DMS53 (cell line): ENCODE data around the gene HOXC13.

Experiments
- DNase-seq: peaks from one replicate; lab custom pipeline; 2025; lab: John Stamatoyannopoulos, UW

HOXC13 gene

DNA sequence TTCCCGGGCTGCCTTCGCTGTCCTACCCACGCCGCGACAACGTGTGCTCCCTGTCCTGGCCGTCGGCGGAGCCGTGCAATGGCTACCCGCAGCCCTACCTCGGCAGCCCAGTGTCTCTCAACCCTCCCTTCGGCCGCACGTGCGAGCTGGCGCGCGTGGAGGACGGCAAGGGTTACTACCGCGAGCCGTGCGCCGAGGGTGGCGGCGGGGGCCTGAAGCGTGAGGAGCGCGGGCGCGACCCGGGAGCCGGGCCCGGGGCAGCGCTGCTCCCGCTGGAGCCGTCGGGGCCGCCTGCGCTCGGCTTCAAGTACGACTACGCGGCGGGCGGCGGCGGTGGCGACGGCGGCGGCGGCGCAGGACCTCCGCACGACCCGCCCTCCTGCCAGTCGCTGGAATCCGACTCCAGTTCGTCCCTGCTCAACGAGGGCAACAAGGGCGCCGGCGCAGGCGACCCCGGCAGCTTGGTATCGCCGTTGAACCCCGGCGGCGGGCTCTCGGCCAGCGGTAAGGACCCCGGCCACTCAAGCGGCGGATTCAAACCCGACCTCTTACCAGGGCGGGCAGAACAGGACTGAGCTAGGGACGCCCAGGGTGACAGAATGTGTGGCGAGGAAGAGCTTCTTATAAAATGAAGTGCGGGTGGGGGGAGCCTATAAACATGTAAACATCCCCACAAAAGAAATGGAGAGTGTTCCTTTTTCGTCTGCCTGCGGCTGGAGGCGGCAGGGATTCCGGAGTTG is 16.6 kb downstream of the HOXC13 start:
- no peak for DNase-seq

DNA sequence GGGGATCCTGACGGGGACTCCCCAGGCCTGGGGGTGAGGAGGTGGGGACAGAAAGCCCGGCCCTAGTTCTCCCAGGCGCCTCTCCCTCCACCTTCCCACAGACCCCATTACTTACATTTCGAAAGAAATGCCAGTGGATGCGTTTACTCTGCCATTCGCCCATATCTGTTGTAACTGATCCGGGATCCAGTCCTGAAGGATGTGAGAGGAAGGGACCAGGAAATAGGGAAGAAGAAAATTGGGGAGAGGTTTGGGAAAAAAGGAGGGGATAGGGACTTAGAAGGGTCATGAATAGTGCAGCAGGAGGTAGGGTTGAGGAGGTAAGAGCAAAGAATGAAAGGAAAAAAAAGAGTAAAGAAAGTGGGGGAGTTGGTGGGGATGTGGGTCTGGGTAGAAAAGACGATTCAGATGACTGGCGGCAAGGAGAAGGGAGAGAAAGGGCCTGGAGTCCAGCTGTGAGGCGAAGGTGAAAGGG is 17.2 kb downstream of the HOXC13 start:
- no peak for DNase-seq

DNA sequence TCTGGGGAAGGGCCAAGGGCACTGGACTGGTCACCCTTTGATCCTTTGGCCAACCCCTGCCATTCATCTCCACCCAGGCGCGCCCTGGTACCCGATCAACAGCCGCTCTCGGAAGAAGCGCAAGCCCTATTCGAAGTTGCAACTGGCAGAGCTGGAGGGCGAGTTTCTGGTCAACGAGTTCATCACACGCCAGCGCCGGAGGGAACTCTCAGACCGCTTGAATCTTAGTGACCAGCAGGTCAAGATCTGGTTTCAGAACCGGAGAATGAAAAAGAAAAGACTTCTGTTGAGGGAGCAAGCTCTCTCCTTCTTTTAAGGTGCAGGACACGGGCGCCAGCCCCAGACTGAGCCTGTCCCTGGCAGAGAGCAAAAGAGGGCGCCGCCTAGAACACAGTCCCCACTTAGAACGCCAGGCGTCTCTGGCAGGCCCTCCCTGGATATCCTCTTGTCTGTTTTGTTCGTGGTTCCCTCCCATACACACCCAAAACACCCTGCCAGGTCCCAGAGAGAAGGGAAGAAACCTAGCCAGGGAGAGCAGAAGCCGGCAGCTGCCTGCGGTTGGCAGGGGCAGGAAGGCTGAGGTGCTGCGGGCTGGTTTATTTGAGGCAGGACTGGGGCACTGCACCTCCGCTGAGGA is 17.7 kb downstream of the HOXC13 start:
- DNase-seq = no peak

DNA sequence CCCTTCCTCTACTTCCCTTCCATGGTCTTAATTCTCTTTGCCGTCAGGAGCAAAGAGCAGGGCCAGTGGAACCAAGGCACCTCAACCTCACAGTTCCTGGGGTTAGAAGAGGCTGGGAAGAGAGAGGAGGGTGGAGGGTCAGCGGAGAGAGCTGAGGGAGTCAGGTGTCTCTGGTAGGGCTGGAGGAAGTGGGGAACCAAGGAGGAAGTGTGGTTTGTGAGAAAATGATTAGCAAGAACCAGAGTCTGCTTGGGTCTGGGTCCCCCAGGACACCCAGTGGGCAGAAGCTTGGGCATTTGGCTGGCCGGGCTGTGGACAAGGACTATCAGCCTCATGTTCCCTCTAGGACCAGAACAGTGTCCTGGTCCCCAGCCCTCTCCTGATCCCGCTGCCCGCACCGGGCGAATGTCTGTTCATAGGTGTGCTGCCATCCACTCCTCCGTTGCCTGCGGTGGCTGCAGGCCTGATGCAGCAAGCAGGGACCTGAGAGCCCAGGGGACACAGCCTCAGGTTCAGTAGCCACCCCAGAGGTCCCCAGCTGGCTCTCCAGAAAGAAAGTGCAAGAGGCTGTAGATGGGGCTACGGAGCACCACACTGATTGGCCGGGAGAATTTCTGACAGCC is 18.4 kb downstream of the HOXC13 start:
- no peak for DNase-seq

DNA sequence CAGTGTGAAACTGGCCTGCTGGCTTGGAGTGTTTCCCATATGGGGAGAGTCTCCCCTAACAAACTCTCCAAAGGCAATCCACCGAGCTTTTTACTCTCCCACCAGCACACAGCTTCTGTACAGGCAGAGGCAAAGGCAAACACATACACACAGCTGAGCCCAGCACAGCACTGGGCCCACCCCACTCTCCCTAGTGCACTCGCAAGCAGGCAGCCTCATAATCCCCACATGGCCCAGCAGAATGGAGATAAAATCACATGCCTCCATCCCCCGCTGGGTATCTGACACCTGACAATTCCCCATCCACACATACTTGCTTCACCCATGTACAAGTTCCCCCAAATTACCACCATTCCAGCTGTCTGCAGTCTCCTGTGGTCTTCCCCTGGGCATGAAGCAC is 19.5 kb downstream of the HOXC13 start:
- no peak for DNase-seq

DNA sequence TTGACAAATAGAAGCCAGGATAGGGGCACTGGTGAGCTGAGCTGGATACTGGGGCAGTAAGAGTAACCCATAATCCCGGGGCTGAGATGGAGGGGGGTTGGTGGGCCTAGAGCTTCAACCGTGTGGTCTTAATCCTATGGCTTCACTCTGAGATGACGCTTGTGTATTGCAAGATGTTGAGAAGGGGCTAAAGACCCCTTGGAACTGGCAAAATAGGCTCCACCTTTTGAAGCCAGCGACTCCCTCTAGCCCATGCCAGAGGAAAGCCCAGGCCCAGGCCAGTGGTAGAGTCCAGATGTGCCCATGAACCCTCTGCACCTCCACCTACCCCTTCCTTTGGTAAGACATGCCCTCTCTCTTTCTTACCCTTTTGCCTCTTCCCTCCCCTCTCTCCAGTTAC is 20.7 kb downstream of the HOXC13 start:
- no peak for DNase-seq

DNA sequence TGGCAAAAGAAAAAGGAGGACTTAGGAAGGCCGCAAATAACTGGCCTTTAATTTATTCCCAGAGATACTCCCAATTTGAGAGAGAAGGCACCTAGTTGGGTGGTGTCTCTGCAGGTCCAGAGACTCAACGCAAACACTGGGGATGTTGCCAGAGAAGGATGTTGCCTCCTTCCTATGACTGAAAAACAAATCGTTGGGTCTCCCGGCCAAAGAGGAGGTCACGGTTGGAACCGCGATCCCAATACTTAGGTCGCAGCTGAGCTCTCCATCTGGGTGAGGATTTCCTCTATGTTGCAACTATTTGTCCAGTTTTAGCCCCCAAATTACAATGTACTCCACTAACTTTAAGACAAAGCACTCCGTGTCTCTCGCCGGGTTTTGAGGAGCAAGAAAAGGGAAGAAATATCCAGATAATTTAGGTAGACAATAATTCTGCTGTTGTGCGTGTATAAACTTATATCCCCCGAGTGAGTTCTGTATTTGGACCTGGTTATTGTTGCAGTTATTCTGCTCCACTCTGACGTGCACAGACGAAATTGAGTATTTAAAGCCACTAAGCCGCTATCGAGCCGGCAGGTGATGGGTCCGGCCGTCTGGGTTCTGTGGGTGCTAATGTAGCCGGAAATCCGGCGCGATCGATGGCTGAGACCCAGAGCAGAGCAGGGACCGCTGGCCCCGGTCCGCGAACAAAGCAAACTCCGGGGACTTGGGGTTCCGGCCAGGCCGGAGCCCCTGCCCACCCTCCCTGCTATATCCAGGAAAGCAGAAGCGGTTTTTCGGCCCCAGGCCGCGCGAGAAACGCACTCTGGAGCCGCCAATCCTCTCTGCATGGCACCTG is 21.8 kb downstream of the HOXC13 start:
- no peak for DNase-seq

DNA sequence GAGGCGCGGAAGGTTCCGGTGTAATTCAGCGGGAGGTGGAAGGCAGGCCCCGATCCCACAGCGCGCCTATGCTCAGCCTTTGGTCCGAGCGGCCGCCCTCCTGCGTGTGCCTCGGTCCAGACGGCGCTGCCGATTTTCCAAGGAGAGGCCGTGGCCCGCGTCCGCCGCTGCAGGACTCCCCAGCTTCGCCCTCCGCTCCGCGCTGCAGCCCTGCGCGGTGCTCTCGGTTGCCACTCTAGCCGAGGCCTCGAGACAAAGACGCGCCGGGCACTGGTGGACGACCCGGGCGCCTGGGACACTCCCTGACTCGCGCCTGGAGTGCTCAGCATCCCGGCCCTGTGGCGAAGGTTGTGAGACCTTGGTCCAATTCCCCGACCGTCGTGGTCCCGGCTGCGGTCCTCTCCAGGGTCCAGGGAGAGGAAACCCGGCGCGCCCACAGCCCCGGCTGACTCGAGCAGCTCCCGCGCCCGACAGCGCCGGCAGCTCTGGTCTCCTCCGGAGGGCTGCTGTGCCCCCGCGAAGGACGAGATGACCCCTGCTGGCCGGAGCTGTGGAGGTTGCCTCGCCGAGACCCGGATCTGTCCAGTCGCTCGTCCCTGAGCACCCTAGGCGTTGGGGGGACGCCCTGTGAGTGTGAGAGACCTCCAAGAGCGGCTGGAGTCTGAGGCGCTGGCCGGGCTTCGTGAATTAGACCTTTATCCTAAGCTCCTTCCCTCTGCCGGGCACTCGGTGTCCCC is 22.6 kb downstream of the HOXC13 start:
- no peak for DNase-seq

DNA sequence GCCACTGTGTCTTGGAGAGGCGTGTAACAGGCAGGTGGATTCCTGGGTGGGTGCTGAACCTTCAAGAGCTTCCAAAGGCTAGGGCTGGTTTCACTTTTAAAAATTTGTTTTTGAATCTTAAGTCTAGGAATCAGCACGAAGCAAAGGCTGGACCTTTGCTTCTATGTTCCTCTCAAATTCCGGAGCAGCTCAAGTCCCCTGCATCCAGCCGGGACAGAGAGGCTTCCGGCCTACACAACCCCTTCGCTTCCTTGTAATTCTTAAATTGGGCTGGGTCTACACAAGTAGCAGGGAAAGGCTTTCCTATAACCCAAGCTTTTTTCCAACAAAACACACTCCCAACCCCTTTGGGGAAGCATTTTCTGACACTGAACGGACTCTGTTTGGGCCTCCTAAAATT is 24.4 kb downstream of the HOXC13 start:
- DNase-seq = no peak

DNA sequence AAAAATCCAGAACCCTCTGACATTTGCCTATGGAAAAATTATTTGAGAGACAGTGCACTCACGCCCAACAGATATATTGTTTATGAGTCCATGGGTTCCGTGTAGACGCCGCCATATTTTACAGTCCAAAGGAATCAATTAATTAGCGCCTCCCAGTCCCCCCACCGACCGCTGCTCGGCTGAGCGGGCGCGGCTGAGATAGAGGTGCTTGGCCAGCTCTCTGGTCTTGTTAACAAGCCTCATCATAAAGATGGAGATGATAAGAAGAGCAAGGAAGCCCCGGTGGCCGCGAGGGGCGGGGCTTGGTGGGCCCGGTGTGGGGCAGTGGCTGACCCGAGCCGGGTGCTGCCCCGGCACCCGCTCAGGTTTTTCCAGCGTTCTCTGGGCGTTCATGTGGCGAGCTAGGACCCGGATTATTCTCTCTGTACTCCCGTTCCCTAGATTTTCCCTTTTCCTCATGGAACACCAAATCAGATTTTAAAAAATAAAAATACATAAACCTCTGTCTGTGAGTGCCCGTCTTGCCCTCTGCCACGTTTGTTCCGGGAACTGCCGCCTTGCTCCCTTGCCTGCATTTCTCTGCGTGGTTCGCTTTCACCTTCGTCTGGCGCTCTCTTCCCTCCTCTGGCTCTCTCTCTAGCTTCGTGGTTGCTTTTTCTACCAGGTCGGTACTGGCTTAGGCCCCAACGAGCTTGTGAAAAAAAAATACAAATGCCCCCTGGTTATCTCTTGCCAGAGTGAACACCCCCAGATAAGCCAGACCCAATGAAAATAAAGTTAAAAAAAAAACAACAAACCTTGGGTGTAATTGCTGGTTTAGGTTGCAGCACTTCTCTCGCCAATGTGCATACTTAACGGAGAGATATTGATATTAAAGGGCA is 25.0 kb downstream of the HOXC13 start:
- DNase-seq = no peak

DNA sequence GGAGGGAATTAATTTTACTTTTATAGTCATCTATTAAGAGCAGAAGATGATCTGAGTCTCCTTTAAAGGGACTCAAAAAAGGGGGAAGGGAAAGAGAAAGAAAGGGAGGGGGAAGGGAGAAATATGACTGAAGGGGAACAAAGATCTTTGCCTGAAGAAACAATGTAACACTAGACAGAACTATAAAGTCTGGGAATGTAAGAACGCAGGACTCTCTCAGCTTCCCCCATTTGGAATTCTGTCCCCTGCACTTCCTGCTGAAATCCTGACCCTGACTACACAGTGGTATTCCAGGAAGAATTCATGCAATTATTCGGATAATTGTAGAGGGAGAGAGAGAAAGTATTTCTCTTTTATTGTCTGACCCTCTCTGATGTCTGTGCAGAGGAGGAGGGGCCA is 25.7 kb downstream of the HOXC13 start:
- DNase-seq = no peak

DNA sequence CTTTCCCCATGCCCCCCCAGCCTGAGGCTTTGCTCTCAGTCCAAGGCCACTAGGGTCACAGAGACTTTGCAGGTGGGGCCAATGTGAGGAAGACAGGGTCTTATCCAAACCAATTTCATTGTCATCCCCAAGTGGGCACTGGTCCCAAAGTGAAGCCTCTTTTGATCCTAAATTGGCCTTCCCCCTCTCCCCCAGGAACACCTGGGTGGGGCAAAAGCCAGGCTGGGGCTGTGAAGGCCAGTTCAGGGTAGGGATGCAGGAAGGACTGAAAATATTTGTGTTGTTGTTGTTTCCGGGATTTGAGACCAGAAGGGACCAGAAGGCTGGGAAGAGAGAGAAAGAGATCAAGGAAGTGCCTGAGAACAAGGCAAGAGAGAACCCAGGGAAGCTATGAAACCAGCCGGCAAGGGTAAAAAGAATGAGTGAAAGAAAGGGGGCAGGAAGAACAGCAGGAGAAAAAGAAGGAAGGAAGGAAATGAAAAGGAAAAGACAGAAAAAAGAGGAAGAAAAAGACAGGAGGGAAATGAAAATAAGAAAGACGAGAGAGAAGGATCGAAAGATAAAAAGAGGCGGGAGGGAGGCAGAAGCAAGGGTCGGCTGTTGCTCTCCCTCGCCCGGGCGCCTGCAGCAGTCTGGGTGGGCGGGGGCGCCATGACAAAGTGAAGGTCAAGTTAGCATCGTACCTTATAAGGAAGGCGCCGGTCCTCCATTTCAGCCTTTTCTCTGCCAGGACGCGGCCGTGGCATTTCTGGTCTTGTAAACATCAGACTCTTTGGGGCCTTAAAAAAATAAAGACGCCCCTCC is 26.9 kb downstream of the HOXC13 start:
- DNase-seq = no peak

DNA sequence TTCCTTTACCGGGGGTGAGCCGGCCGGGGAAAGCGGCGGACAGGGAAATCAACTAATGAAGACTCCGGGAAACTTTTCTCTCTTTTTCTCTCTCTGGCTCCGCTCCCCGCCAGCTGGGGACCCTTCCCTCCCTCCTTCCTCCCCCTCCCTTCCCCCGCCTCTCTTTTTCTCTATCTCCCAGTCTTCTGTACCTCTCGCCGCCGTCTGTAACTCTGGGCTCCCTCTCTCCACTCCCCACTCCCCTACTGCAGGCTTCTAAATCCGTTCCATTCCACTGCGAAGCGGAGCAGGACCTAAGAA is 27.4 kb downstream of the HOXC13 start:
- no peak for DNase-seq

DNA sequence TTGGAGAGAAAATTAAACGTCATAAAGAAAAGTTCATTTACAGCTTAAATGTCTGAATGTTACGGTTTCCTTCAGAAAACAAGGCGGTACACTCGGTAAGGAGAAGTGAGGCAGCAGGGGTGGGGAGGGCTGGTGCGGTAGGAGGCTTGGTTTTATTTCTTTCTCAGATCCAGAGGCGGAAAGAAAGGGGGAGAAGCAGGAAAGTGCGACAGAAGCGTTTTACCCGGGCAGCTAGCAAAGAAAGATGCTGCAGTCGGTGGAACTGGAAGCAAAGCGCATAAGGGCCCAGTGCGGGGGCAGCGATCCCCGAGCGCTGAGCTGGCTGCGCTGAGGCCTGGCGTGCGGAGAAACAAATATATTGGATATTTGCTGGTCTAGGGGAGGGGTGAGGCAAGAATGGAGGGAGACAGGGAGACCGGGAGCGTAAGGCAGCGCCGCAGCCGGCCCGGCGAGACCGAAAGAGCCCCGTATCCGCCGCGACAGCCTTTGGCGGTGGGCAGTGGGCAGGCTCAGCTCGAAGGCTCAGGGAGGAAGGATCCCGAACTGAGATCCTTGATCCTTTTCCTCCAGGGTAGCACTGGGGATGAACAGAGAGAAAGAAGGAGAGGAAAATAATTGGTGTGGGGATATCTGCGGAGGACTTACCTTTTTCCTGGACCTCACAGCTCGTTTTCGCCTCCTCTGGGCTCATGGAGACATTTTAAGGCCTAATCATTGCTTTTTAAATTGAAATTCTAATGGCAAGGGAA is 27.9 kb downstream of the HOXC13 start:
- no peak for DNase-seq

DNA sequence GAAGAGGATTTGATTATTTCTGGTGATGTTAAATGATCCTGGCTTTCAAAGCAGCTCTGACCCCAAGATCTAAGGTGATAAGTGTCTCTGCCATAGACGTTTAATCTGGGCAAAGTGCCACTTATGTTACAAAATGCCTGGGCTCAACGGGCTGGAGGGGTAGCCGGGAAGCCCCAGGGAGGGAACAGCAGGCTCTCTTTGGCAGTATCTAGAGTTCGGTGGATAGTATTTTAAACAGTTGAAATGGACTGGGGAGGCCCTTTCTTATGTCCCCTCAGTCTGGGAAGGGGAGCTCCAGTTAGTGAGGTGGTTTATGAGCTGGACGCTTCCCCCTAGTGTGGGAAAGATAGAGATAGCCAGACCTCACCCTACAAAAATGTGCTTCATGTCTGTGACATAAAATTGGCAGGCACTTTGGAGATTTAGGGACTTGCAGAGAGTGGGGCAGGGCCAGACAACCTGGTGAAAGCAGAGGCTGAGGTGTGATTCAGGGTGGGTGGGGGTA is 28.8 kb downstream of the HOXC13 start:
- DNase-seq = no peak

DNA sequence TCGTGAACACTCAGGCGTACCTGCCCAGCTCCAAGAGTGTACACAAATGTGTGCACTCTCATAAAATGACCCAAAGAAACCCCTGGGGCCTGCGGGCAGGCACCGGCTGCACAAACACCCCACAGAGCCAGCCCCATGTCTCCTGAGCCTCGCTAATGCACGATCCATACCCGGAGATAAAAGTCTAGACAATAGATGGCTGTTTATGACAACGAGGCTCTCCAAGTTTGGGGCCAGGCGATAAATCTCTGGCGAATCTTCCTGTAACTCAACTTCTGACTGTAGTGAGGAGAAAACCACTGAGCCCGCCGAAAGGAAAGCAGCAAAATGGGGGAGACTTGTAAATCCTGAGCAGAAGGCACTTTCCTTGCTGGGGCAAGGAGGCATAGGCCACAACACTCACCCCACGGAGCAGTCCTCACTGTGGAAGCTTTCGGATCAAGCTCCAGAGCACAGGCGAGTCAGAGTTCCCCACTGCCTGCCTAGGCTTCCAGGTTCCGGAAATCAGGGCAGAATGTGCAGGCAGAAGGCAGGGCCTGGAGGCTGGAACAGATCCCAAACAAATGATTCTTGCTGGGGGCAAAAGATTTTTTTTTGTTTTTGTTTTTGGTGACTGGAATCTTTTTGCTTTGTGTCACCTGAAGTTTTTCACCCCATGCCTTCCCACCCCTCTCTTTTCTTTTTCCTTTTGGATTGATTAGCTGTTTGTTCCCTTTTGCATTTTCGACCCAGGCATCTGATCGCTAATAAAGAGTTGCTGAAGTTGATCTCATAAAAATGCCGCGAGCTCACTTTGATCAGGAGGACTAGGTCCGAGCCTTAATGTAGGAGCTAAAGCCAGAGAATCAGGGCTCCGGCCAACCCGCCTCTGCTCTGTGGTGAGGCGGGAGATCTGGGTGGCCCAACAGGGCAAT is 29.8 kb downstream of the HOXC13 start:
- no peak for DNase-seq

DNA sequence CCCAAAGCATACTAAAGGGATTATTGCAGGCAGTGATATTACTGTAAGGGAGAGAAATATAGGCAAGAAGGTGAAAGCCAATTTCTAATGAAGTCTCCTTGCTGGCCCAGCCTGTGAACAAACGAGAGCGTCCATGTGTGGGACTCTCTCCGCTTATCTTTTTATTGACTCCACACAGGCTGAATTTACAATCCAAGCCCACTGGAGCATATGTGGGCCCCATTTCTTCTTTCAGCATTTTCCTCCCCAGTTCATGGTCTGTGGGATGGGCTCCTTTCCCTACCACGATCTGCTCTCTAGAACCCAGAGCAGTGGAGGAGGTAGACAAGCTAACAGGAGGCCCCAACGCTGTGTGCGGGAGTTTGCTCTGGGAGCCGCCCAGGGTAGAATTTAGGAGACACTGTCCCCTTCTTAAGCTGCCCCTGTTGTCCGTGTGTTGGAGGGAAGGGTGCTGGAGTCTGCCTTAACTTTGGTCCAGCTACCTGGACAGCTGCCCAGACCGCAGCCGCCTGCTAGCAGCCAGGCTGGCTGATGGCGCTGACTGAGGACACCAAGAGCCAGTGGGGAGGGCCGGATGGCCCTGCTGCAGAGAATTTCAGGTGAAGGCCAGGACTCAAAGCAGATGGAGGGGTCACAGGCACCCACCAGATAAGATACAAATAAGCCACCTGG is 31.1 kb downstream of the HOXC13 start:
- no peak for DNase-seq

DNA sequence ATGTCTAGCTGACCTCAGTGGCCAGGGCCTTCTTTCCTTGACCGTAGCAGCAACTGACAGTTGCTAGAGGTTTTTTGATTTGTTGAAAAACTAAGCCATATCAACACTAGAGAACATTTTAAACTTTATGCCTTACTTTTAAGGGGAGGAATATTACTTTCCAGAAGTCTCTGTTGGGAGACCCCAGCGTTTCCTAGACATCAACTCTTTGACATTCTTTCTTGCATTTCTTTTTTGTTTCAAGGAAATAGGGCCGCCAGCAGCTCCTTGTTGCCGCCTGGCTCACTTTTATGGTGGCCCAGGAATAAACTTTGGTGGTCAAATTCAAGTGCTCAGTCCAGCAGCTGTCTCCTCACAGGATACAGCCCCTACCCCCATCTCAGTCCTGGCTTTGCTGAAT is 31.8 kb downstream of the HOXC13 start:
- no peak for DNase-seq
